Left ventricle myocardium inferior (tissue), 1 donor: ENCODE data around the gene MGMT. TPM values are rescaled to one million over a fixed set of nuclear protein-coding genes. Genes with fewer than 3 reads are reported as not detected.

Experiments
- DNase-seq: peaks from one replicate; pipeline ENCODE4 v3.0.0-alpha.2; 2020
- H3K27ac ChIP-seq: fragments of 200-600 bp; replicated peaks from 2 replicates; pipeline ENCODE4 v1.8.0; 2021
- H3K27me3 ChIP-seq: fragments of 200-600 bp; 2 replicates; pipeline ENCODE4 v1.8.0; 2021; ENCODE audit warnings: low read depth
- H3K36me3 ChIP-seq: fragments of 200-600 bp; 2 replicates; pipeline ENCODE4 v1.8.0; 2021
- H3K4me1 ChIP-seq: fragments of 200-600 bp; 2 replicates; pipeline ENCODE4 v1.8.0; 2021
- H3K4me3 ChIP-seq: fragments of 200-600 bp; 2 replicates; pipeline ENCODE4 v1.8.0; 2021; ENCODE audit warnings: mild to moderate bottlenecking, moderate library complexity
- H3K9me3 ChIP-seq: fragments of 200-600 bp; replicated peaks from 2 replicates; pipeline ENCODE4 v1.8.0; 2021
- intact Hi-C: fragments of 100-400 bp; cut with micrococcal nuclease; formaldehyde crosslinking; loops from one replicate; pipeline ENCODE4 v1.11.0; 2022
- total RNA-seq: library from RNA; stranded (reverse); fragmentation: NEBNext Ultra II Directional; extraction: Animal tissue kit (Norgen Biotek cat#: 25700); gene quantifications from one replicate; pipeline ENCODE4 v1.2.1, GENCODE V29; 2021
- TF ChIP-seq, protein P1 (sequence below): fragments of 200-600 bp; IDR thresholded peaks from 2 replicates; pipeline ENCODE4 v1.8.0; 2021; ENCODE audit warnings: antibody characterized with exemption, mild to moderate bottlenecking, borderline replicate concordance
- donor health status: DM: no; HTN: yes; CAD: no; lungs with severe emphysema.

Gene MGMT
- total RNA-seq, 1 donor from 2014 or later: 15.4 TPM

DNA sequence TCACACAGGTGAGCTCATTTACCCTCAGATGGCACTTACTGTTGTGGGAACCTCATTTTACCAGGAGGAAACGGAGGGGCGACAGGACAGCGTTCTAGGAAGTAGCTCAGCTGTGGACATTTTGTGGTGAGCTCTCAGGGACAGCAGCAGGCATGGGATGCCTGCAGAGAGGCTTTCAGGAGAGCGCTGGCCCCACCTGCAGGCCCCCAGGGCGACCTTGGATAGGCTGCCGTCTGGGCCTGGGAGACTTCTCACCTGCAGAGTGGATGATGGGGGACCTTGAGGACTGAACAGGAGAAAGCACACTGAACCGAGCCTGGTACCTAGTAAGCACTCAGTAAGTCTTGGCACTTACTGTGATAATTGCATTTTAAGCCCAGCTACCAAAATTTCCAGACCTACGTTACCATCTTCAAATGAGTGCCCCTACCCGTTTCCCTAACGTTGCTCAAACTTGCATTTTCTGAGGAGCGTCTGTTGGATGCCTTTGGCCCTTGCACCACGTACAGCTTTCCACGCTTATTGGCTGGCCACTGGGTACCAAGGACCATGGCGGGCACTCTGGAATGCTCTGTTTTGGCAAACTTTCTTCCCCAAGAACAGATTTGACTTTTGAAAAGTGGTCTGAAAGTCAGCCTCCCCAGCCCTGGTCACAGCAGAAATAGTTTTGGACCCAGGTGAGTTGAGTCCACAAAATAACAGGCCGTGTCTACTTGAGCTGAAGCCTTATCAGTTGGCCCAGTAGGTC, 273.7 kb downstream of the MGMT start:
- no peak overlapping the region for H3K4me3 ChIP-seq
- intact Hi-C loops: no loop called here
- TF ChIP-seq, protein P1, sequence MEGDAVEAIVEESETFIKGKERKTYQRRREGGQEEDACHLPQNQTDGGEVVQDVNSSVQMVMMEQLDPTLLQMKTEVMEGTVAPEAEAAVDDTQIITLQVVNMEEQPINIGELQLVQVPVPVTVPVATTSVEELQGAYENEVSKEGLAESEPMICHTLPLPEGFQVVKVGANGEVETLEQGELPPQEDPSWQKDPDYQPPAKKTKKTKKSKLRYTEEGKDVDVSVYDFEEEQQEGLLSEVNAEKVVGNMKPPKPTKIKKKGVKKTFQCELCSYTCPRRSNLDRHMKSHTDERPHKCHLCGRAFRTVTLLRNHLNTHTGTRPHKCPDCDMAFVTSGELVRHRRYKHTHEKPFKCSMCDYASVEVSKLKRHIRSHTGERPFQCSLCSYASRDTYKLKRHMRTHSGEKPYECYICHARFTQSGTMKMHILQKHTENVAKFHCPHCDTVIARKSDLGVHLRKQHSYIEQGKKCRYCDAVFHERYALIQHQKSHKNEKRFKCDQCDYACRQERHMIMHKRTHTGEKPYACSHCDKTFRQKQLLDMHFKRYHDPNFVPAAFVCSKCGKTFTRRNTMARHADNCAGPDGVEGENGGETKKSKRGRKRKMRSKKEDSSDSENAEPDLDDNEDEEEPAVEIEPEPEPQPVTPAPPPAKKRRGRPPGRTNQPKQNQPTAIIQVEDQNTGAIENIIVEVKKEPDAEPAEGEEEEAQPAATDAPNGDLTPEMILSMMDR: no peak

DNA sequence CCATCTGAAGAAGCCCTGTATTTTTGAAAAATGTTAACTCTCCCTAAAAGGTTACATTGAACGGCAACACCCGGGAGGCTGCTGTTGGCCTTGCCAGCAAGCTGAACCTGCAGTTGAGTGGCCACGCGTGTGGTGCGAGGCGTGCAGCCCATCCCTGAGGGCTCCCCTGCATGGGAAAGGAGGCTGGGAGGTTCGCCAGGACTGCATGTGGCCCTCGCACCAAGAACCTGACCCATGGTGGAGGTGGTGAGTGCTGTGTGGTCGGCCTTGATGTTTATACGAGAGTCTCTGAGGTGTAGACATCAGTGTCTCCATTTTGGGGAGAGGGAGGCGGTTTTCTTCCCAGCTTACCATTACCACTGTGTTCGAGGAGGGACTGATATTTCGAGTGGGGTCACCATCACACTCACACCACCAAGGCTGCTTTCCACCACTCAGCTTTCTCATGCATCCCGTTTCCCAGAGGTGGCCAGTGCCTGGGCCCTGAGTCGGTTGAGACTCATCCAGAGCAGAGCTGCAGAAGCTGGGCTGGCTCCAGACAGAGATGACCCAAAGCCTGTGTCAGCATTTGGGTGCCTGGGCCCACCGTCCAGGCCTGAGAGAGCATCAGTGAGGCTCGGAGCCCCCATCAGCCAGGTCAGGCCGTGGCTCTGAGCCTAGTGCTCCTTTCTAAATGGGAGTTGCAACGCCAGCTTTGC, 274.4 kb downstream of the MGMT start:
- DNase-seq: no peak

More for the DNA sequence above, 273.7 kb downstream of the MGMT start:
- Histone ChIP-seq H3K9me3 (peaks cover 16% of the 10 kb centered on the region), H3K27ac (no peak overlapping the region), H3K36me3 (peaks cover 6% of the 10 kb centered on the region), H3K27me3 (no peaks in the 10 kb centered on the region), H3K4me1 (no peaks in the 10 kb centered on the region)
- no peak for DNase-seq

DNA sequence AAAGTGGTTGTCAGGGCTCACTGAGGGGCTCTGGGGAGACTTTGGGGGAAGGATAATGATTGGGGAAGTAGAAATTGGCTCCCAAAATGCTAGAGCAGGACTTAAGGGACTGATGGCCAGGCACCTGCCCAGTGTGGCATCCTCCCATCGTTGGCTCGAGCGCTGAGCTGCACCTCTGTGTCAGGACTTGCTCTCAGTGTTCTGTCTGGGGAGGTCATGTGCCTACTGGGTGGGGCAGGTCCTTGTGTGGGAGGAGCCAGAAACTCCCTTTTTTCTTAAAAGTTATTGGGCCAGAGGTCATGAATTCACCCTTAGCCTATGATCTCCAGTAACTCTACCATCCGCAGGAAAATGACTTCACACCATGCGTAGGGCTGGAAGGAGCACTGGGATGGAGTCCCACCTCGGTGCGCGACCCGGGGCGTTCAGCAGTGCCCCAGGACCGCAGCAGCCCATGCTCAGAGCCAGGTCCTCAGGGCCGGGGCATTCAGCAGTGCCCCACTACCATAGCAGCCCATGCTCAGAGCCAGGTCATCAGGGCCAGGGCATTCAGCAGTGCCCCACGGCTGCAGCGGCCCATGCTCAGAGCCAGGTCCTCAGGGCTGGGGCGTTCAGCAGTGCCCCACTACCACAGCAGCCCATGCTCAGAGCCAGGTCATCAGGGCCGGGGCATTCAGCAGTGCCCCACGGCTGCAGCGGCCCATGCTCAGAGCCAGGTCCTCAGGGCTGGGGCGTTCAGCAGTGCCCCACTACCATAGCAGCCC, 275.1 kb downstream of the MGMT start:
- no peak overlapping the region for H3K27ac ChIP-seq
- H3K9me3 ChIP-seq: peaks cover 30% of the 10 kb centered on the region
- peaks cover 6% of the 10 kb centered on the region for H3K36me3 ChIP-seq
- no peaks in the 10 kb centered on the region for H3K27me3 ChIP-seq
- TF ChIP-seq, protein P1: no peak
- intact Hi-C loops: no loop called here
- no peak overlapping the region for H3K4me3 ChIP-seq
- no peaks in the 10 kb centered on the region for H3K4me1 ChIP-seq
- no peak for DNase-seq

More for the DNA sequence above, 274.4 kb downstream of the MGMT start:
- Histone ChIP-seq H3K9me3 (peaks cover 23% of the 10 kb centered on the region), H3K27ac (no peak overlapping the region), H3K4me3 (no peak overlapping the region), H3K36me3 (peaks cover 6% of the 10 kb centered on the region), H3K27me3 (no peaks in the 10 kb centered on the region), H3K4me1 (no peaks in the 10 kb centered on the region)
- intact Hi-C loops: no loop called here
- TF ChIP-seq, protein P1: no peak

DNA sequence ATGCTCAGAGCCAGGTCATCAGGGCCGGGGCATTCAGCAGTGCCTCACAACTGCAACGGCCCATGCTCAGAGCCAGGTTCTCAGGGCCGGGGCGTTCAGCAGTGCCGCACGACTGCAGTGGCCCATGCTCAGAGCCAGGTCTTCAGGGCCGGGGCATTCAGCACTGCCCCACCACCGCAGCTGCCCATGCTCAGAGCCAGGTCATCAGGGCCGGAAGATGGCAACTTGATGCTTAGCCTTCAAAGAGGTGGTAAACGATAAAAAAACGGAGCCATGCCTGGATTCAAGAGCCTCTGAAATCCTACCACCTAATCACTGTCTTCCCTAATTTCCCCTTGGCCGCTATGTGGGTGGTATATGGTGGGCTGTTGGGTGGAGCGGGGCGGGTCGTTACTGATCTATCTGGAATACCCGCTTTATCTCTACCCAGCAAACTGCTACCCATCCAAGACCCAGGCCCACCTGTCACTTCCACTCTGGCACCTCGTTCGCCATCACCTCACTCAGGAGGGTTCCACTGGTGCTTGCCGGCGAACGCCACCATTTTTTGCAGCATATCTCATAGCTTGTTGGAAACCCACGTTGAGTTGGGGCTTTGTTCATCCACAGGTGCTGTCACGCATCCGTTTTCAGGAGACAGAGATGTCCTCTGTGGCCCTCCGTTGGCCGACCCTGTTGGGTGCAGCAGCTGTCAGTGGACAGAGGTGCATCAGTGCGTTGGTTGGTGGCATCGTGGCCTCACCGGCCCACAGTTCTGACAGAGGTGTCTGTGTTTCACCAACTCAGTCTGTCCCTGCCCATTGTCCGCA, 275.9 kb downstream of the MGMT start:
- H3K36me3 ChIP-seq: peaks cover 6% of the 10 kb centered on the region
- H3K9me3 ChIP-seq: peaks cover 35% of the 10 kb centered on the region
- intact Hi-C loops: no loop called here
- H3K27me3 ChIP-seq: no peaks in the 10 kb centered on the region
- no peak overlapping the region for H3K4me3 ChIP-seq
- H3K27ac ChIP-seq: no peak overlapping the region
- TF ChIP-seq, protein P1: no peak
- DNase-seq: no peak
- no peaks in the 10 kb centered on the region for H3K4me1 ChIP-seq

DNA sequence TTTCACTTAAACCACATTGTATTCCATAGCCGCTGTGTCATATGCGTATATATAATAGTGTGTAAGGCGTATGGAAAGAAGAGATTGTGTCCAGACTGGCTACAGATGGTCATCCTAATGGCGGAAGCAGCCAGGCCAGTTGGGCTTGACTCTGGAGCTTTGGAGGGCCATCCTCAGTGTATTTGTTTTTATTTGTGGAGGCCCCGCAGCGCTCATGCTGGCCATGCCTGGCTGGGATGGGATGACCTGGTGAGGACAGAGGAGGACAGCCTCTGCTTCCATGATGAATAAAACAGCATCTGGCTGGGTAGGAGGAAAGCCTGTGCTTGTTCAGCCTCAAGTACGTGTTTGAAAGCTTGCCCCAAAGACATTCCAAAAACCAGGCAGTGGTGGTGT, 276.7 kb downstream of the MGMT start:
- no peaks in the 10 kb centered on the region for H3K4me1 ChIP-seq
- H3K9me3 ChIP-seq: peaks cover 37% of the 10 kb centered on the region
- peaks cover 13% of the 10 kb centered on the region for H3K36me3 ChIP-seq
- no peaks in the 10 kb centered on the region for H3K27me3 ChIP-seq
- no peak for DNase-seq
- H3K27ac ChIP-seq: no peak overlapping the region
- TF ChIP-seq, protein P1: no peak
- intact Hi-C loops: no loop called here
- no peak overlapping the region for H3K4me3 ChIP-seq
